CD4-positive, alpha-beta T cell treated with Interleukin-12 subunit alpha and Interleukin-12 subunit beta, for 1 hour (primary cell): ENCODE measurements around the gene HDAC9.

Experiments
- DNase-seq: peaks from one replicate; pipeline ENCODE4 v3.0.0-alpha.2; 2020

The HDAC9 gene

GRCh38 chr7:18495412-18496340, at the start of gene HDAC9:
HDAC9 (plus strand) TSS chr7:18495749; CDS start chr7:18496303, 554 bp downstream.
- DNase-seq: no peak

DNA sequence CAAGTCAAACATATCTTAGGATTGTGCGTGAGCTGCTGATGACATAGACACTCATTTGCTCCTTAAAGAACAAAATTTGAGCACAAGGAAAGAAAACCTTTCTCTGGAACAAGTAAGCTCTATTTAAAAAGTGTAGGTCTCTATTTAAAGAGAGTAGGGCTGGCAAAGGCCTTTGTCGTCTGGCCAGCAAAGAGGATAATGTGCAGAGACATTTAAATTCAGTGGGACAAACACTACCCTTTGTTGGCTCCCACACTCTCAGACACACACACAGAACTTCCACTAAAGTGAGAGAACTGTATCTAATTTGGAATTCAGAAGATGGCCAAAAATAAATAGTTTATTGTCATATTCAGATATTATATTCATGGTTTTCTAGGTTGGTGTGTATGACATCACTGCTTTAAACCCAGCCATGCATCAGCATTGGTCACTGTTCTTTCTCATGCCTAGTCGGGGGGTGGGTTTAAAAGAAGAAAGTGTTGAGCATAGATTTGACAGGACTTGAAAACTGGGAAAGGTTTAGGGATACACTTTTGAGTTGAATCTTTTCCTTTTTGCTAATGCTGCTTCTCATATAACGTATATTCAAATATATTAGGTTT, 49.5 kb upstream of the HDAC9 start:
- no peak for DNase-seq

- no peak for DNase-seq
Measured at GRCh38 chr7:18450019-18450418, 45.5 kb upstream of the HDAC9 start.

DNA sequence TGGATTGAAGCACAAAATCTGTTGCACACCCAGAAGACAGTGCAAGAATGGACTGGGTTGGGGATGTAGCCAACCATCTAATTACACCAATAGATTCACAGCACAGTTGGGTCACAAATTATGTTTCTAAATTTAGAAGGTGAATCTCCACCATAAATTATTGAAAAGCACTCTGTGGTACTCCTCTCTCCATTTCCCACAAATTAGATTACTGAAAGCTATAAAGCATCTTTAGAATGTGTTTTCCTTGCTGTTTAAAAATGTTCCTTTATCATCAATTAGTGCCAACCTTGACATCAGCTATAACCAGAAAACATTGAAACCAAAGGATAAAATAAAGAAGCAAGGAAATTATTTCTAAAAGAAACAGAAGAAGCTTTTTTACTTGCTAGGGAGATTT, 39.9 kb upstream of the HDAC9 start:
- DNase-seq: no peak

- no peak for DNase-seq
Measured at GRCh38 chr7:18457832-18458231, 37.7 kb upstream of the HDAC9 start.

- no peak for DNase-seq
Measured at GRCh38 chr7:18458830-18459229, 36.7 kb upstream of the HDAC9 start.

DNA sequence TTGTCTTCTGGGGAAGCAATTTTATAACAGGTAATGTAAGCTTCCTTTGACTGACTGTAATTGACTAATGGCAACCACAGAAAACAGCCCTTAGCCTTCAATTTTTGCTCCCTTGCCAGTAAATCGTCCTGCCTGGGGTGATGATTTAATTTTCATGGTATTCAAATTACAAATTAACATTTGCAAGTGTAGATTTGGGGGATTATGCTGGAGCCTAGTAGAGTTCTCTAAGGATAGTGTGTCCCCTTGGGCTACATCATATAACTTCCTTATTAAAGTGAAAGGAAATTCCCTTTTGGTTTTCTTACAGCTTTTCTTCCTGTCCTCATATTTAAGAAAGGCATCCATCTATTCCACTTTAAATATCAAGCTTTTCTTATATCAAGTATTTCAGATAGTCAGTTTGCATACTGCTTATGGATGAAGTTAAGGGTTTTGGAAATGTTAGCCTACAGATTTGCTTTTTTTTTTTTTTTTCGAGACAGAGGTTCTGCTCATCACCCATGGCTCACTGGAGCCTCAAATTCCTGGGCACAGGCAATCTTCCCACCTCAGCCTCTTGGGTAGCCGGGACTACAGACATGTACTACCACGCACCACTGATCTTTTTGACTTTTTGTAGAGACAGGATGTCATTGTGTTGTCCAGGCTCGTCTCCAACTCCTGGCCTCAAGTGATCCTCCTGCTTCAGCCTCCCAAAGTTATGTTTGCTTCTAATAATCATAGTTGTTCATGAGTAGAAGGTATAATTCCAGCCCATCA, 35.9 kb upstream of the HDAC9 start:
- no peak for DNase-seq

DNA sequence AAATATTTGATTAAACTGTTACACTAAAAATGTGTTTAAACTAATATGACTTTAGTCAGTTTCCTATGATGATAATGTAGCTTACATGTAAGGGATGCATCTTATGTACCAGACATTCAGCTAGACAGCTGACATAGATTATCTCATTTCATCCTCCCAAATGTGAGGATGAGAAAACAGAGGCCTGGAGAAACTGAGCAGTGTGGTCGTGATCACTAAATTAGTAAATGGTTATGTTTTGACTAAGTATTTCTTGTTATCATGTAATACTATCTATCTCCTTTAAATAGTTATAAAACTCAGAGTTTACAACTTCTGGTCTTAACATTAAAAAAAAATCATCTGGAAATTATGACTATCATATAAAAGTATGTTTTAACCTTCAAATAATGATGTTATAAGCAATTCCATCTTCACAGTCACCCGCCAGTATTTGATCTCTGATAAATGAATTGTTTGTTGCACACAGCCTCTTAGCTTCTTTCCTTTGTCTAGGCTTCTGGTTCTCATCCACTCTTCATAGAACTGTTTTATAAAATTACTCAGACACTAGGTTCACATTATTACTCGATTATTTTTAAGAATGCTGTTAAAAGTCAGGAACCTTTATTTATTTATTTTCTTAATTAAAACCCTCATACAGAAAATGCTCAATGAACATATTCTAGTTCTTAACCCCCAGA, 33.6 kb upstream of the HDAC9 start:
- no peak for DNase-seq

DNA sequence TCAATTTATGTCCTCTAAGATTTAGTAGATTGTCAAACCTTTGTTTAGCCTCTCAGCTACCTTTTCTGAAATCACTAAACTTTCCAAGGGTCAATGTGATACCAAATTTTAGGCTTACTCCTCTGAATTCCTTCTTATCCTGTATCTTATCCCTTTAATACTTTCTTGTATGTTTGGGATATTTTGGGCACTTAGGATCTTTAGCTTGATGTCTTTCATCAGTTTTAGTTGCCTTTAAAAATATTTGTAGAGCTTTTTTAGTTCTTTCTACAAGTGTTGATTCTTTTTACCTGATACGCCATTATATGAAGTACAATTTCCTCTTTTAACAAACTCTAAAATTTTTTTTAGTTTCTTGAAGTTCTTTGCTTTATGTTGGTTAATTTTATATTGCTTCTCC, 30.7 kb upstream of the HDAC9 start:
- DNase-seq: no peak

- no peak for DNase-seq
Measured at GRCh38 chr7:18467011-18467410, 28.5 kb upstream of the HDAC9 start.

GRCh38 chr7:18468795-18469194, 26.8 kb upstream of the HDAC9 start:
- no peak for DNase-seq

GRCh38 chr7:18469316-18469715, 26.2 kb upstream of the HDAC9 start:
- DNase-seq: no peak

DNA sequence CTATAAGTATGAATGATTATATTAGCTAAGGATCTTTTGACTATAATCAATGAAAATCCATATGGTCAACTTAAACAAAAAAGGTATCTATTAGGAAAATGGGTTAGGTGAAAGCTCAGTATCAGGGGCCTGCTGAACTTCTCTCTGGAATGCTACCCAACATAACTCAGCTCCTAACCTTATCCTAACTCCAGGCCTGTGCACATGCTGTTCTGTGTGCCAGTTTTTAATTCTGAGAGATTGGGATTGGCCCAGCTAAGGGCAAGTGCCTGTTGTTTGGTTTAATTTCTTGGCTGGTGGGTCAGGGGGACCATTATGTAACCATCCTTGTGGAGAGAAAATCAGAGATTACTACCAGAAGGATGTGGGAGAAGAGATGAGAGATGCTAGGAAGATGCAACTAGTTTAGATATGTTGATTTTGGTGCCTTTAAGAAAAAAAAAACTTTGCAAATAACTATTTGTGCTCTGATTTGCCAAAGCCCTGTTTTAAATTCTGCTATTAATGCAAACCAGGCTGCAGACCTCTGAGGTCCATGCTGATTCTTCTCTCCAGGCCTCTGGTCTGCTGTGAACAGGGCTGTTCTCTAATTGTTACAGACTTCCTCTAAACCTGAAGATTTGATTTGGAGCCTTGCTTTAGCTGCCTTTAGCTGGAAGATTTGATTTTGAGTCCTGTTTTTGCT, 23.9 kb upstream of the HDAC9 start:
- no peak for DNase-seq

DNA sequence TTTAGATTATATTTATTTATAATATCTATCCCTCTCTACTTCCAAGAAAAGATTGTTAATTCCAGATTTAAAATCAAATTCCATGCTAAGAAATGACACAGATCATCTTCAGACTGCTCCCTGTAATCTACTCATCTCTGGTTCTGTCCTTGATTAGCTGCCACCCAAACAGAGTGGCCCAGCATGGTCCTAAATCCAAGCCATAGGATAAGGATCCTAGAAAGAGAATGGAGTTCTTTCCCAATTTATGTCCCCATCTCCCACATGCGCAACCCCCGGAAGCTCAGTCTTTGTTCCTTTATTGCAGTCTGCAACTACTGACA, 23.4 kb upstream of the HDAC9 start:
- DNase-seq: no peak

GRCh38 chr7:18473119-18473518, 22.4 kb upstream of the HDAC9 start:
- no peak for DNase-seq

- DNase-seq: no peak
Measured at GRCh38 chr7:18474944-18475343, 20.6 kb upstream of the HDAC9 start.

- no peak for DNase-seq
Measured at GRCh38 chr7:18475488-18475887, 20.1 kb upstream of the HDAC9 start.

DNA sequence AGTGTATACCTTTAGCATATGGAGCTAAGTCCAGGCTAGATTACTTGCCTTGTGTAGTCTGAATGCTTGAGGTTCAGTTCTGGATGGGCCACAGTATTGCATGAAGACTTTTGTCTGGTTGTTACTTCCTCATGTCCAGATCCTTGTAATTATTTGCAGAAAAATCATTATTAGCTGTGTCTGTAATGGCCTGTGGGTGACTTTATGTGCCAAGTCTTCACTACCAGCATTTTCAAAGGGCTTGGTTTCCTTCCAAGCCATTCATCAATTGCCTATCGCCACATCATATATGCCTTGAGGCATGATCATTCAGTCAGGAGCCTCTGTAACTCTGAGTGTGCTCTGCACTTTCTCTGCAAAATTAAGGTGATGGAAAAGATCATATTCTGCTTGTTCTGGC, 13.8 kb upstream of the HDAC9 start:
- DNase-seq: no peak

GRCh38 chr7:18488049-18488448, 7.5 kb upstream of the HDAC9 start:
- DNase-seq: no peak

DNA sequence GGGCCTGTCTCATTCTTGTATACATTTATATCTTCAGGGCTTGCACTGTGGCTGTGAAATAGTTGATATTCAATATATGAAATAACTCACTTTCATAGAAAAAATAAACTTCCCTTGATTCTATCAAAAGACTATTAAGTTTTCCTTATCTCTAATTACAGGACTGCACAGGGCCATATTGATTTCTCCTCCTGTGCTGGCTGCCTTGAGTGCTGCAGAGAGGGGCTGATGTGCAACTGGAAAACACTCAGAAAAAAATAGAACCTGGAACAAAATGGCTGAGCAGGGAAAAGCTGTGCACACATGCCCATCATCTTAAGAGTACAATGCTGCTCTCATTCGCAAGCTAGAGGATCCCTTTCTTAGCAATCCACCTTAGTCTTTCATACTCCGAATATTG, 5.9 kb upstream of the HDAC9 start:
- DNase-seq: no peak

DNA sequence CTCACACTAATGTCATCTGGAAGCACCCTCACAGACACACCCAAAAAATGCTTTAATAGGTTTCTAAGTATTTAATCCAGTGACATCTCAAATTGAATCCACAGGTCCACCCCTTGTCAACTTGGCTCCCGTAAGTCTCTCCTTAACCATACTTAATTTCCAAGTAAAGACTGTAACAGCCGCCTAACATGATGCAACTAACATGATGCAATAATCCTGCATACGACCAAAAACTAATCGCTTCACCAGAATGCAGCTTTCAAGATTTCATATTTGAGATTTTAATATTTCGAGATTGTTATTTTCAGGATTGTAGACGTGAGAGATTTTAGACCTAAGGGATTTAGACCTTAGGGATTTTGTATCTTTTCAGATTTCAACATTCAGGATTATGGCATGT, 3.7 kb upstream of the HDAC9 start:
- no peak for DNase-seq

DNA sequence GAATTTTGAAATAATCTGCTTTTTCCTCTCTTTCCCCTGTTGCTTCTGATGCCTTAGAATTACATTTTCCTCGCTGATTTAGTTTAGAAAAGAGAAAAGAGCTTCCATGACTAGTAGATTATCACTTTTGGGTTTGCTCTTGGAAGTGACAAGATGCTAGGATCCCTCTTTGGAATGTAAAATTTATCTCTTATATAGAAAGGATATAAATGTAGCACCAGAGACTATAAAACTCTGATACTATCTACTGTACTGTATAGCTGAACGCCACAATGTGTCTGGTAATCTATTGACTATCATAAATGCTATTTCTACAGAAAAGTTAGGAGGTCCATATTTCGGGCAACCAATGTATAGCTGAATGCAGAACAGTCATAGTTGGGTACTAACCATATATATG, 1.1 kb upstream of the HDAC9 start:
- no peak for DNase-seq
